ENCODE measurements around the gene TPSAB1. TPM values are rescaled to one million over a fixed set of nuclear protein-coding genes. Genes with fewer than 3 reads are reported as not detected.

The TPSAB1 gene
- total RNA-seq, 1 experiment from 2014 or later: not detected

DNA sequence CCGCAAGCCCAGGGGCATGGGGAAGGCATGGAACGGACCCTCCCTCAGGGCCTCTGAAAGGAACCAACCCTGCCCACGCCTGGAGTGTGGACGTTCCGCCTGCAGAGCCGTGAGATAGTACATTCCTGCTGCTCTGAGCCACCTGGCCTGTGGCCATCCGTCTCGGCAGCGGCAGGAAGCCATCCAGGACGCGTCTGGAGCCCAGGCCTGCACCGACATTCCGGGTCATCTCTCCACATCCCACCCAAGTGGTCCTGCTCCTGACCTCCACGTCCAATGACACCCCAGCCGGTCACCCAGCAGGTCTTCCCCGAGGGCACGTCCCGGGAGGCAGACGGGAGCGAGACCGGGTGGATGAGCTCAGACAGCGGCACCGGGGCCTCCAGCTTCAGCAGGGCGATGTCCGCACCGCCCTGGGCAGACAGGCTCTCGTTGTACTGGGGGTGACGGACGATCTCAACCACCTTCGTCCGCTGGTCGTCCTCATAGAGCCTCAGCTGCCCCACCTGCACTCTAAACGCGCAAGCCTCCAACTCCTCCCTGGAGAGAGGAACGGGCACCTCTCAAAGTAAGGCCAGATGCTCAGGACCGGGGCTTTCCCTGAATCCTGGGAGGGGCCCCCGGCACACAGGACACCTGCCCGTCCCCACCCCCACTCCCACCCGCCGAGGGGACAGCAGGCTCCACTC is 47.6 kb downstream of the TPSAB1 start:
- POLR2A ChIA-PET: no interaction called here

GRCh38 chr16:1288813-1289476 is 48.4 kb downstream of the TPSAB1 start:
- Histone ChIP-seq H3K27me3 (ENCODE audit: control insufficient read depth, insufficient read depth, low read length) (no peaks in the 10 kb centered on the region), H3K9me3 (ENCODE audit: control insufficient read depth, insufficient read depth, low read depth, low read length) (no peaks in the 10 kb centered on the region), H3K4me3 (ENCODE audit: low read depth in 2 of 2, low read length in 2 of 2) (no peak overlapping the region), H3K36me3 (ENCODE audit: control insufficient read depth, insufficient read depth, low read length) (no peaks in the 10 kb centered on the region), H3K27ac (ENCODE audit: low read length) (no peak overlapping the region), H3K4me1 (ENCODE audit: control insufficient read depth, insufficient read depth, low read length) (peaks cover 10% of the 10 kb centered on the region; the same call in 1 of the 2 replicates)
- no TSS peak for BruUV-seq (replicated peaks)
- CTCF ChIA-PET: no interaction called here
- DNase-seq (ENCODE audit: low read depth, low spot score) (no peak), ATAC-seq (peak; percentile 18; the same call in 1 of the 2 replicates)
- POLR2A ChIA-PET: no interaction called here
- TF ChIP-seq, protein P1, sequence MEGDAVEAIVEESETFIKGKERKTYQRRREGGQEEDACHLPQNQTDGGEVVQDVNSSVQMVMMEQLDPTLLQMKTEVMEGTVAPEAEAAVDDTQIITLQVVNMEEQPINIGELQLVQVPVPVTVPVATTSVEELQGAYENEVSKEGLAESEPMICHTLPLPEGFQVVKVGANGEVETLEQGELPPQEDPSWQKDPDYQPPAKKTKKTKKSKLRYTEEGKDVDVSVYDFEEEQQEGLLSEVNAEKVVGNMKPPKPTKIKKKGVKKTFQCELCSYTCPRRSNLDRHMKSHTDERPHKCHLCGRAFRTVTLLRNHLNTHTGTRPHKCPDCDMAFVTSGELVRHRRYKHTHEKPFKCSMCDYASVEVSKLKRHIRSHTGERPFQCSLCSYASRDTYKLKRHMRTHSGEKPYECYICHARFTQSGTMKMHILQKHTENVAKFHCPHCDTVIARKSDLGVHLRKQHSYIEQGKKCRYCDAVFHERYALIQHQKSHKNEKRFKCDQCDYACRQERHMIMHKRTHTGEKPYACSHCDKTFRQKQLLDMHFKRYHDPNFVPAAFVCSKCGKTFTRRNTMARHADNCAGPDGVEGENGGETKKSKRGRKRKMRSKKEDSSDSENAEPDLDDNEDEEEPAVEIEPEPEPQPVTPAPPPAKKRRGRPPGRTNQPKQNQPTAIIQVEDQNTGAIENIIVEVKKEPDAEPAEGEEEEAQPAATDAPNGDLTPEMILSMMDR (IDR thresholded peaks at IDR 0.05): no peak
- TF ChIP-seq SIN3A (IDR thresholded peaks at IDR 0.05; ENCODE audit: borderline replicate concordance, insufficient read depth, low read depth, low read length): no peak
- TF ChIP-seq TCF7L2 (IDR thresholded peaks at IDR 0.05; ENCODE audit: low read depth, low read length): no peak
- no peak for TF ChIP-seq POLR2AphosphoS5 (IDR thresholded peaks at IDR 0.05; ENCODE audit: low read depth, low read length)
- no peak for TF ChIP-seq REST (IDR thresholded peaks at IDR 0.05; ENCODE audit: insufficient read depth in 1 of 2, low read depth in 2 of 2, low read length in 1 of 2)
- intact Hi-C loops (cut with micrococcal nuclease; ENCODE audit: unreplicated experiment): no loop called here
- in situ Hi-C loops (cut with HindIII; ENCODE audit: low pct_unique_long_range_greater_than_20kb, low sequenced_read_pairs): no loop called here

More for the DNA sequence above, 47.6 kb downstream of the TPSAB1 start:
- CTCF ChIA-PET: no interaction called here
- no peak for TF ChIP-seq REST (IDR thresholded peaks at IDR 0.05; ENCODE audit: insufficient read depth in 1 of 2, low read depth in 2 of 2, low read length in 1 of 2)
- TF ChIP-seq TCF7L2 (IDR thresholded peaks at IDR 0.05; ENCODE audit: low read depth, low read length): no peak
- TF ChIP-seq, protein P1 (IDR thresholded peaks at IDR 0.05): no peak
- TF ChIP-seq SIN3A (IDR thresholded peaks at IDR 0.05; ENCODE audit: borderline replicate concordance, insufficient read depth, low read depth, low read length): no peak
- no peak for TF ChIP-seq POLR2AphosphoS5 (IDR thresholded peaks at IDR 0.05; ENCODE audit: low read depth, low read length)
- BruUV-seq (replicated peaks): no TSS peak
- Histone ChIP-seq H3K4me1 (ENCODE audit: control insufficient read depth, insufficient read depth, low read length) (peaks cover 10% of the 10 kb centered on the region; the same call in 1 of the 2 replicates), H3K27ac (ENCODE audit: low read length) (no peak overlapping the region), H3K9me3 (ENCODE audit: control insufficient read depth, insufficient read depth, low read depth, low read length) (no peaks in the 10 kb centered on the region), H3K4me3 (ENCODE audit: low read depth in 2 of 2, low read length in 2 of 2) (no peak overlapping the region), H3K36me3 (ENCODE audit: control insufficient read depth, insufficient read depth, low read length) (no peaks in the 10 kb centered on the region), H3K27me3 (ENCODE audit: control insufficient read depth, insufficient read depth, low read length) (no peaks in the 10 kb centered on the region)
- no peak for DNase-seq (ENCODE audit: low read depth, low spot score)
- ATAC-seq: no peak
- intact Hi-C loops (cut with micrococcal nuclease; ENCODE audit: unreplicated experiment): no loop called here
- in situ Hi-C loops (cut with HindIII; ENCODE audit: low pct_unique_long_range_greater_than_20kb, low sequenced_read_pairs): no loop called here
